Measurements from ENCODE around the gene ST3GAL2.

DNA sequence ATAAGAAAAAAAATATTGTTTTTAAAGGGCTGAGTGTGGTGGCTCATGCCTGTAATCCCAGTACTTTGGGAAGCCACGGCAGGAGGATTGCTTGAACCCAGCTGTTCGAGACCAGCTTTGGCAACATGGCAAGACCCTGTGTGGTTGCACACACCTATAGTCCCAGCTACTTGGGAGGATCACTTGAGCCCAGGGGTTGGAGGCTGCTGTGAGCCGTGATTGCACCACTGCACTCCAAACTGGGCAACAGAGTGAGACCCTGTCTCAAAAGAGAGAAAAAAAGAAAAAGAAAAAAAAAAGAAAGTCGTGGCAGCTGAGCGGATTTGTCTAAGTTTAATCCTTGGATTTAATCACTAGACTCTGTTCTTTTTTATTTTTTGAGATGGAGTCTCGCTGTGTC, 9.2 kb upstream of the ST3GAL2 start:
- no peak for TF ChIP-seq EZH2 (IDR thresholded peaks at IDR 0.05; ENCODE audit: borderline replicate concordance, insufficient read depth, low read depth, low read length, poor library complexity, severe bottlenecking)
- TF ChIP-seq, protein P1, sequence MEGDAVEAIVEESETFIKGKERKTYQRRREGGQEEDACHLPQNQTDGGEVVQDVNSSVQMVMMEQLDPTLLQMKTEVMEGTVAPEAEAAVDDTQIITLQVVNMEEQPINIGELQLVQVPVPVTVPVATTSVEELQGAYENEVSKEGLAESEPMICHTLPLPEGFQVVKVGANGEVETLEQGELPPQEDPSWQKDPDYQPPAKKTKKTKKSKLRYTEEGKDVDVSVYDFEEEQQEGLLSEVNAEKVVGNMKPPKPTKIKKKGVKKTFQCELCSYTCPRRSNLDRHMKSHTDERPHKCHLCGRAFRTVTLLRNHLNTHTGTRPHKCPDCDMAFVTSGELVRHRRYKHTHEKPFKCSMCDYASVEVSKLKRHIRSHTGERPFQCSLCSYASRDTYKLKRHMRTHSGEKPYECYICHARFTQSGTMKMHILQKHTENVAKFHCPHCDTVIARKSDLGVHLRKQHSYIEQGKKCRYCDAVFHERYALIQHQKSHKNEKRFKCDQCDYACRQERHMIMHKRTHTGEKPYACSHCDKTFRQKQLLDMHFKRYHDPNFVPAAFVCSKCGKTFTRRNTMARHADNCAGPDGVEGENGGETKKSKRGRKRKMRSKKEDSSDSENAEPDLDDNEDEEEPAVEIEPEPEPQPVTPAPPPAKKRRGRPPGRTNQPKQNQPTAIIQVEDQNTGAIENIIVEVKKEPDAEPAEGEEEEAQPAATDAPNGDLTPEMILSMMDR (IDR thresholded peaks at IDR 0.05) = no peak

Measured in B cell (primary cell).